ENCODE data around the gene ALDH3B2.

The ALDH3B2 gene

DNA sequence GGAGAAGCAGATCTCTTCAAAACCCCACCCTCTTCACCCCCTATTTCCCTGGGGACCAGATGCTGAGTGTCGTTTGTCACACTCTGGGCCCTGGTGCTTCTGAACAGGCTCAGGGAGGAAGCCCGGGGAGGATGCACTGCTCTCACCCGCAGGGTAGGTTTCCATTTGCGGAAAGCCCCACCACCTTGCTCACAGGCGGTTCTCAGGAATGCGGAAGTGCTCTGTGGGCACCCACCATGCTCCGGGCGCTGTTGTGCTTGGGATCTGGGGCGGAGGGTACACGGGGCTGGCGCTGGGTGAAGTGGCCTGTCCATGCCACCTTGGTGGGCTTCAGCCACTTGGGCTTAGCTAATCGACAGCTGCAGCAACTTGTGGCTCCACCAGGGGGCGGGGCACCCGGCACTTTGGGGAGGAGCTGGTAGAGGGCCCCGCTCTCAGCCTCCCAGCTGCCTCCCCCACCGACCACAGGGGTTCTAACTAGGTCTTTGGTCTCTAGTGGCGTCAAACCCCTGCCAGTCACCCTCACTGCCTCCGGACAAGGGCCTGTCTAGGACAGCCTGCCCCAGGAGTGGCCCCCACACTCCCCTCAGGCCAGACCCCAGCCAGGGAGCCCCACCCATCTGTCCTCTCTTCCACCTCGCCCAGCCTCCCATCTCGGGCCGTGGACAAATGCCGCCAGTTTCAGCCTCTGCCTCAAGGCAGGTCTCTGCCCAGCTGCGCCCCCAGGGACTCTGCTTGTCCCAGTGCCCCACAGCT lies 60.3 kb downstream of the ALDH3B2 start:
- TF ChIP-seq, protein P1, sequence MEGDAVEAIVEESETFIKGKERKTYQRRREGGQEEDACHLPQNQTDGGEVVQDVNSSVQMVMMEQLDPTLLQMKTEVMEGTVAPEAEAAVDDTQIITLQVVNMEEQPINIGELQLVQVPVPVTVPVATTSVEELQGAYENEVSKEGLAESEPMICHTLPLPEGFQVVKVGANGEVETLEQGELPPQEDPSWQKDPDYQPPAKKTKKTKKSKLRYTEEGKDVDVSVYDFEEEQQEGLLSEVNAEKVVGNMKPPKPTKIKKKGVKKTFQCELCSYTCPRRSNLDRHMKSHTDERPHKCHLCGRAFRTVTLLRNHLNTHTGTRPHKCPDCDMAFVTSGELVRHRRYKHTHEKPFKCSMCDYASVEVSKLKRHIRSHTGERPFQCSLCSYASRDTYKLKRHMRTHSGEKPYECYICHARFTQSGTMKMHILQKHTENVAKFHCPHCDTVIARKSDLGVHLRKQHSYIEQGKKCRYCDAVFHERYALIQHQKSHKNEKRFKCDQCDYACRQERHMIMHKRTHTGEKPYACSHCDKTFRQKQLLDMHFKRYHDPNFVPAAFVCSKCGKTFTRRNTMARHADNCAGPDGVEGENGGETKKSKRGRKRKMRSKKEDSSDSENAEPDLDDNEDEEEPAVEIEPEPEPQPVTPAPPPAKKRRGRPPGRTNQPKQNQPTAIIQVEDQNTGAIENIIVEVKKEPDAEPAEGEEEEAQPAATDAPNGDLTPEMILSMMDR (IDR thresholded peaks at IDR 0.05; ENCODE audit: low read depth, low read length, missing control alignments), result peak; percentile 74
- H3K4me3 ChIP-seq (replicated peaks; ENCODE audit: low read depth, low read length), result no peak overlapping the region
- DNase-seq (ENCODE audit: extremely low read depth, low read depth), result no peak

DNA sequence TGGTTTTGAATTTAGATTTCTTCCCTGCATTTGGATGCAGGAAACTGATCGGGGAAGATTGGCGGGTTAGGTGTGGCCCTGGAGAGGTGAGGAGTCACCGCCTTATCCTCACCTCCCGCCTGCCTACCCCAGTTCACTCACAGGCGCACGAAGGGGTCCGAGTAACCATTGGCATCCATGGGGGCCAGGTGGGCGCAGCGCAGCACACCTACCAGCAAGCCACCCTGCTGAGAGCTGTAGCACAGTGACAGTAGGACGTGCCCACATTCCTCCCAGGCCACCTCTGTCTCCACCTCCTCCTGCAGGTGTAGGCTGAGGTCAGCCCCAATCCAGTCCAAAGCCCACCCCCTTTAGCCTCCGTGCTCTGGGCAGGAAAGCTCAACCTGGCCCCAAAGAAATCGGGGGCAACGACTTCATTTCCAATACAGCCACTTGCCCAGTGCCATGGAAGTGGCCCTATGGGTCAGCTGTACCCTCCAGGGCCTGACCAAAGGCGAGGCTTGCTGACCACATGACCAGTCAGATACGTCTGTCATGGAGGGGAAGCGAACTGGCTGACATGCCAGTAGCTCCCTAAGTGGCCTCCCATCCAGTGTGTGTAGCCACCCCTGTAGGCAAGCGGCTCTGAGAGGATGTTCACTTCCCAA lies 61.0 kb downstream of the ALDH3B2 start:
- TF ChIP-seq, protein P1 (IDR thresholded peaks at IDR 0.05; ENCODE audit: low read depth, low read length, missing control alignments), result no peak
- H3K4me3 ChIP-seq (replicated peaks; ENCODE audit: low read depth, low read length), result no peak overlapping the region
- no peak for DNase-seq (ENCODE audit: extremely low read depth, low read depth)

- TF ChIP-seq, protein P1 (IDR thresholded peaks at IDR 0.05; ENCODE audit: low read depth, low read length, missing control alignments), result no peak
- no peak for DNase-seq (ENCODE audit: extremely low read depth, low read depth)
- H3K4me3 ChIP-seq (replicated peaks; ENCODE audit: low read depth, low read length), result no peak overlapping the region
Measured at GRCh38 chr11:67612751-67613150, 61.7 kb downstream of the ALDH3B2 start.
